Upper lobe of left lung (tissue), 6 donors: ENCODE data around the gene FREM1. TPM values are rescaled to one million over a fixed set of nuclear protein-coding genes. Genes with fewer than 3 reads are reported as not detected.

ENCODE experiments used
- ATAC-seq, 2 donors: fragments of 200-7000 bp; cut with Tn5 transposase; one replicate each; pipeline ENCODE4 v1.9.1; 2022; ENCODE audit warnings: mild to moderate bottlenecking in 2 of 2, moderate library complexity in 2 of 2; ENCODE audit not compliant: low FRiP score in 2 of 2
- DNase-seq, 2 donors: peaks; one replicate each; pipeline ENCODE4 v3.0.0-alpha.2; 2019 to 2020
- H3K27ac ChIP-seq, 4 donors: fragments of 200-600 bp; sonication (generic); one replicate each; pipeline ENCODE4 v1.5.1; 2016 to 2019
- H3K27me3 ChIP-seq, 4 donors: fragments of 200-600 bp; sonication (generic); one replicate each; pipeline ENCODE4 v1.5.1; 2017 to 2019
- H3K36me3 ChIP-seq, 4 donors: fragments of 200-600 bp; sonication (generic); one replicate each; pipeline ENCODE4 v1.5.1; 2016 to 2019
- H3K4me1 ChIP-seq, 4 donors: fragments of 200-600 bp; sonication (generic); one replicate each; pipeline ENCODE4 v1.5.1; 2018 to 2019
- H3K4me3 ChIP-seq, 4 donors: fragments of 200-600 bp; sonication (generic); one replicate each; pipeline ENCODE4 v1.5.1; 2017 to 2019; ENCODE audit warnings: mild to moderate bottlenecking in 2 of 4, moderate library complexity in 1 of 4
- H3K9me3 ChIP-seq, 4 donors: fragments of 200-600 bp; sonication (generic); one replicate each; pipeline ENCODE4 v1.5.1; 2018 to 2019
- CTCF ChIP-seq, 6 experiments: fragments of 450-650 bp in 4 of 6; fragments of 200-600 bp in 2 of 6; sonication (generic) in 2 of 6; IDR thresholded peaks; one replicate each; pipeline ENCODE4 v1.5.1; 2016 to 2019; ENCODE audit warnings: antibody characterized with exemption in 6 of 6
- EP300 ChIP-seq, 4 donors: sonication (generic); formaldehyde crosslinking; IDR thresholded peaks; one replicate each; pipeline ENCODE4 v1.5.1; 2017; ENCODE audit warnings: antibody characterized with exemption in 4 of 4, control low read depth in 2 of 4
- POLR2A ChIP-seq, 4 donors: fragments of 450-650 bp; IDR thresholded peaks; one replicate each; pipeline ENCODE4 v1.5.1; 2016 to 2017; ENCODE audit warnings: antibody characterized with exemption in 4 of 4, mild to moderate bottlenecking in 2 of 4
- POLR2AphosphoS5 ChIP-seq, 2 donors: sonication (generic); formaldehyde crosslinking; IDR thresholded peaks; one replicate each; pipeline ENCODE4 v1.5.1; 2017; ENCODE audit warnings: antibody characterized with exemption in 2 of 2
- WGBS, 2 donors: methylation state at CpG; one replicate each; pipeline ENCODE4 v1.1.5; 2017 to 2018; 5-methylcytosine and 5-hydroxymethylcytosine counted together
- total RNA-seq, 6 donors: library from RNA; depleted of rRNA in 4 of 6; stranded (reverse); fragments of >200 nt in 4 of 6; gene quantifications; one replicate each; pipeline versions ENCODE4 v1.1.0 to v1.2.1, GENCODE V29; 2016 to 2021
- donor health status: DM: no; HTN: no; CAD: no; lungs with moderate emphysema.
- donor health status: DM: no; HTN: yes; CAD: no; lungs with severe emphysema.

Gene FREM1
- total RNA-seq, 6 donors from 2014 or later = 1.1 to 6.3 (median 2.8) TPM

- no peak for ATAC-seq
- H3K27me3 ChIP-seq = no peaks in the 10 kb centered on the region
- H3K4me3 ChIP-seq = no peak overlapping the region
- TF ChIP-seq CTCF (IDR thresholded peaks at IDR 0.05) (no peak), POLR2AphosphoS5 (IDR thresholded peaks at IDR 0.05) (no peak), EP300 (IDR thresholded peaks at IDR 0.05) (no peak), POLR2A (IDR thresholded peaks at IDR 0.05) (no peak)
- no peak for DNase-seq
- no peak overlapping the region for H3K27ac ChIP-seq
- no peaks in the 10 kb centered on the region for H3K36me3 ChIP-seq
- no peaks in the 10 kb centered on the region for H3K4me1 ChIP-seq
- no peaks in the 10 kb centered on the region for H3K9me3 ChIP-seq
These were observed 163.1 kb downstream of the FREM1 start for GRCh38 chr9:14747111-14747510.

DNA sequence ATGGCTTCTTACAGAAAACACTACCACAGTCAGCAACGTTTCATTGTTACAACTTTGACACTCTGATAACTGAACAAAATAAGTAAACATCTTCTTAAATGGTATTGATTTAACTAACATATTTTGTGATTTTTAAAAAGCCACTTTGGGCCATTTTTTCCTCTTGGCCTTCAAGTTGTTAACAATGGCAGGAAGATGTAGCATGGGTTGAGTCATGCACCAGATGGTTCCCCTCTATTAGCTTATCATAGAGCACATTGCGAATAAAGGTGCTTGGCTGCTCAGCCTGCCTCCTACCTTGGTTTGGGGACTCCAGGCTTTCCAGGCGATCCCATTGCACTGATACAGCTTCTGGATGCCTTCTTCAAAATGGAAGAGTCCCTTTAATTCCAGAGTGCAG is 163.6 kb downstream of the FREM1 start:
- WGBS, 2 donors = 89 to 90% methylated on average over 3 of the region's 3 CpGs
- no peaks in the 10 kb centered on the region for H3K4me1 ChIP-seq
- no peak overlapping the region for H3K4me3 ChIP-seq
- H3K27ac ChIP-seq = no peak overlapping the region
- no peaks in the 10 kb centered on the region for H3K27me3 ChIP-seq
- no peak for ATAC-seq
- no peaks in the 10 kb centered on the region for H3K9me3 ChIP-seq
- TF ChIP-seq POLR2AphosphoS5 (IDR thresholded peaks at IDR 0.05) = no peak
- TF ChIP-seq POLR2A (IDR thresholded peaks at IDR 0.05) = no peak
- TF ChIP-seq CTCF (IDR thresholded peaks at IDR 0.05) = no peak
- TF ChIP-seq EP300 (IDR thresholded peaks at IDR 0.05) = no peak
- DNase-seq = no peak
- H3K36me3 ChIP-seq = no peaks in the 10 kb centered on the region

GRCh38 chr9:14744768-14745167 is 165.5 kb downstream of the FREM1 start:
- no peak for DNase-seq
- no peak for TF ChIP-seq POLR2A (IDR thresholded peaks at IDR 0.05)
- no peak for TF ChIP-seq EP300 (IDR thresholded peaks at IDR 0.05)
- no peak for TF ChIP-seq CTCF (IDR thresholded peaks at IDR 0.05)
- no peak for TF ChIP-seq POLR2AphosphoS5 (IDR thresholded peaks at IDR 0.05)
- ATAC-seq = no peak
- no peaks in the 10 kb centered on the region for H3K9me3 ChIP-seq
- no peak overlapping the region for H3K4me3 ChIP-seq
- H3K27me3 ChIP-seq = no peaks in the 10 kb centered on the region
- no peaks in the 10 kb centered on the region for H3K36me3 ChIP-seq
- WGBS, 2 donors = 94% methylated on average over 1 of the region's 1 CpG
- no peak overlapping the region for H3K27ac ChIP-seq
- no peaks in the 10 kb centered on the region for H3K4me1 ChIP-seq

DNA sequence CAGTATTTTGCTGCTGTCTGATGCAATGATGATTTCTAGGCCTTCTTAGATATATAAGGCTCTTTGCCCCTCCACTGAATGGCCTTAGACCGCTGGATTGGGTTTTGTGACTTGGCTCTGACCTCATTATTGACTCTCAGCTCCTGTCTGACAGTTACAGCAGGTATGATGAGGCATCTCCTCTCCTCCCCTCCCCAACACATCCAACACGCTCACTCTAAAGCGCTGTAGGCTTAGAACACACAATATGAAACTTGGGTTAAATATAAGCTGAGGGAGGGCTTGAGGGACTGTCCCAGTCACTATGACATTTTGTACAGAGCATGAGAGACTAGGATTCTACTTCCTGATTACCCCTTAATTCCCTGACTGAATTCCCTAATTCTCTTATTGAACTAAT is 168.9 kb downstream of the FREM1 start:
- DNase-seq (no peak), ATAC-seq (no peak)
- Histone ChIP-seq H3K27me3 (no peaks in the 10 kb centered on the region), H3K4me3 (no peak overlapping the region), H3K9me3 (no peaks in the 10 kb centered on the region), H3K36me3 (no peaks in the 10 kb centered on the region), H3K4me1 (no peaks in the 10 kb centered on the region), H3K27ac (no peak overlapping the region)
- 93% methylated on average over 3 of the region's 3 CpGs for WGBS, 2 donors
- TF ChIP-seq EP300 (IDR thresholded peaks at IDR 0.05) (no peak), POLR2A (IDR thresholded peaks at IDR 0.05) (no peak), CTCF (IDR thresholded peaks at IDR 0.05) (no peak), POLR2AphosphoS5 (IDR thresholded peaks at IDR 0.05) (no peak)

GRCh38 chr9:14733133-14733532 is 177.1 kb downstream of the FREM1 start:
- H3K4me3 ChIP-seq = no peak overlapping the region
- DNase-seq = no peak
- ATAC-seq = no peak
- H3K9me3 ChIP-seq = no peaks in the 10 kb centered on the region
- no peaks in the 10 kb centered on the region for H3K27me3 ChIP-seq
- TF ChIP-seq CTCF (IDR thresholded peaks at IDR 0.05) (no peak), EP300 (IDR thresholded peaks at IDR 0.05) (no peak), POLR2A (IDR thresholded peaks at IDR 0.05) (no peak), POLR2AphosphoS5 (IDR thresholded peaks at IDR 0.05) (no peak)
- WGBS, 2 donors = 72 to 82% methylated on average over 5 of the region's 5 CpGs
- no peaks in the 10 kb centered on the region for H3K4me1 ChIP-seq
- H3K27ac ChIP-seq = no peak overlapping the region
- H3K36me3 ChIP-seq = no peaks in the 10 kb centered on the region
